ENCODE data around the gene ANKRD55. TPM values are rescaled to one million over a fixed set of nuclear protein-coding genes. Genes with fewer than 3 reads are reported as not detected.
"Not testable (repeated sequence)": the region's sequence is repeated elsewhere in the genome, so short reads cannot be mapped to it uniquely, and the experiment has no call there.

Gene ANKRD55
- total and polyA plus RNA-seq, 11 donors: 0.11 to 0.15 TPM; not detected in 9

DNA sequence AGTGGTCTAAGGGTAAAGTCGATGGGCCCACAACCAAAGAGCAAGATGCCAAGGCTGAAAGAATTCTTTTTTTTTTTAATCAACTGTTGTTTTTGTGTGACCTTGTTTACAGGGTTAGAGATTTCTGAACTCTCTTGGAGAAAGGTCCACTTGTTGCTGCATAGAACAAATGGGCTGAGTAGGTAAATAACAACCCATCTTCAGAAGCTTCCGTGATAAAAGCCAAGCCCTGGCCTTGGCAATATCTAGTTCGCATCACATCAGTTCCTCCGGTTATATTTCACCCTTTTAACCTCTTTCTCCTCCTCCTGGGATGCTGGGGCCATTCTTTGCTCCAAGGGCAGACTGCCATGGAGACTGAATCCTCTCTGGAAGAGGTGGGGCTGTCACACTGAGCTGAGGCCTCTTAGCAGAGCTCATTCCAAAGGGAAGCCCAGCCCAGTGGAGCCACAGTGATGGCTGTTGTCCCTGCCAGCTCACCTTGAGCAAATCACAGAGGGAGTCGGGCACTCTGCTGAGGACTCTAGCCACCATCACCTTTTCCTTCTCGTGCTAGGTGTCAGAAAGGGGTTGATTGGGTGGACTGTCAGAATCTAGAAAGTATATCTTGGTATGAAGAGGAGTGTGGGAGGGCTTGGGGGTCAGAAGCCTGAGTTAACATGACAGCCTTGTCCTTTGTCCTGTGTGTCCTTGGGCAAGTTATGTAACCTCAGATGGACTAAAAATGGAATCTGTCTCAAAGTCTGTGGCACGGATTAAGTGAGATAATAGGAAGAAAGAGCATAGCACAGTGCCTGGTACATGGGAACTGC is 17.9 kb downstream of the ANKRD55 start:
- ATAC-seq (no peak), DNase-seq (no peak)
- peaks cover 0 to 24% (median 8%) of the 10 kb centered on the region in 12 donors for H3K9me3 ChIP-seq
- H3K27me3 ChIP-seq: no peaks in the 10 kb centered on the region
- H3K36me3 ChIP-seq: no peaks in the 10 kb centered on the region
- no peak for TF ChIP-seq POLR2A (IDR thresholded peaks at IDR 0.05)
- TF ChIP-seq, protein P1, sequence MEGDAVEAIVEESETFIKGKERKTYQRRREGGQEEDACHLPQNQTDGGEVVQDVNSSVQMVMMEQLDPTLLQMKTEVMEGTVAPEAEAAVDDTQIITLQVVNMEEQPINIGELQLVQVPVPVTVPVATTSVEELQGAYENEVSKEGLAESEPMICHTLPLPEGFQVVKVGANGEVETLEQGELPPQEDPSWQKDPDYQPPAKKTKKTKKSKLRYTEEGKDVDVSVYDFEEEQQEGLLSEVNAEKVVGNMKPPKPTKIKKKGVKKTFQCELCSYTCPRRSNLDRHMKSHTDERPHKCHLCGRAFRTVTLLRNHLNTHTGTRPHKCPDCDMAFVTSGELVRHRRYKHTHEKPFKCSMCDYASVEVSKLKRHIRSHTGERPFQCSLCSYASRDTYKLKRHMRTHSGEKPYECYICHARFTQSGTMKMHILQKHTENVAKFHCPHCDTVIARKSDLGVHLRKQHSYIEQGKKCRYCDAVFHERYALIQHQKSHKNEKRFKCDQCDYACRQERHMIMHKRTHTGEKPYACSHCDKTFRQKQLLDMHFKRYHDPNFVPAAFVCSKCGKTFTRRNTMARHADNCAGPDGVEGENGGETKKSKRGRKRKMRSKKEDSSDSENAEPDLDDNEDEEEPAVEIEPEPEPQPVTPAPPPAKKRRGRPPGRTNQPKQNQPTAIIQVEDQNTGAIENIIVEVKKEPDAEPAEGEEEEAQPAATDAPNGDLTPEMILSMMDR (IDR thresholded peaks at IDR 0.05): no peak
- peaks cover 0 to 5% (median 0%) of the 10 kb centered on the region in 12 donors for H3K4me1 ChIP-seq
- H3K4me3 ChIP-seq: no peak overlapping the region
- WGBS, 4 donors: 82 to 89% (median 86%) methylated on average over 7 of the region's 7 CpGs
- no peak overlapping the region for H3K27ac ChIP-seq
- intact Hi-C loops (cut with DNase I): no loop called here

DNA sequence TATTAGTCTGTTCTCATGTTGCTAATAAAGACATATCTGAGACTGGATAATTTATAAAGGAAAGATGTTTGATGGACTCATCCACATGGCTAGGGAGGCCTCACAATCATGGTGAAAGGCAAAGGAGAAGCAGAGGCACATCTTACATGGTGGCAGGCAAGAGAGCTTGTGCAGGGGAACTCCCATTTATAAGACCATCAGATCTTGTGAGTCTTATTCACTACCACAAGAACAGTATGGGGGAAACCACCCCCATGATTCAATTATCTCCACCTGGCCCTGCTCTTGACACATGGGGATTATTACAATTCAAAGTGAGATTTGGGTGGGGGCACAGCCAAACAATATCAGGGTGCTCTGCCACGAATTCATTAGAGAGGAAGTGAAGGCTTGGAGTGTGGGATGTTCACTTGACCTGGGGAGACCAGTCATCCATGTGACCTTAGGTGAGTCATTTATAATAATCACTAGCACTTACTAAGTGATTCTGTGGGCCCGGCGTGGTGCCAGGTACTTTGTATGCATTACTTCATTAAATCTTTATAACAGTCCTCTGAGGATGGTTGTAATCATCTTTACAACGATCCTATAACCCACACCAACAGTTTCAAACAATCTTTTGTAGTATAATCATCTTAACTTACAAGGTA is 19.1 kb downstream of the ANKRD55 start:
- H3K36me3 ChIP-seq; H3K27me3 ChIP-seq; ATAC-seq; DNase-seq; H3K4me1 ChIP-seq; H3K27ac ChIP-seq; intact Hi-C loops (cut with DNase I); H3K4me3 ChIP-seq: not testable (repeated sequence)
- H3K9me3 ChIP-seq: peaks cover 0 to 24% (median 8%) of the 10 kb centered on the region in 12 donors
- 80 to 92% (median 89%) methylated on average over 4 of the region's 4 CpGs for WGBS, 4 donors

DNA sequence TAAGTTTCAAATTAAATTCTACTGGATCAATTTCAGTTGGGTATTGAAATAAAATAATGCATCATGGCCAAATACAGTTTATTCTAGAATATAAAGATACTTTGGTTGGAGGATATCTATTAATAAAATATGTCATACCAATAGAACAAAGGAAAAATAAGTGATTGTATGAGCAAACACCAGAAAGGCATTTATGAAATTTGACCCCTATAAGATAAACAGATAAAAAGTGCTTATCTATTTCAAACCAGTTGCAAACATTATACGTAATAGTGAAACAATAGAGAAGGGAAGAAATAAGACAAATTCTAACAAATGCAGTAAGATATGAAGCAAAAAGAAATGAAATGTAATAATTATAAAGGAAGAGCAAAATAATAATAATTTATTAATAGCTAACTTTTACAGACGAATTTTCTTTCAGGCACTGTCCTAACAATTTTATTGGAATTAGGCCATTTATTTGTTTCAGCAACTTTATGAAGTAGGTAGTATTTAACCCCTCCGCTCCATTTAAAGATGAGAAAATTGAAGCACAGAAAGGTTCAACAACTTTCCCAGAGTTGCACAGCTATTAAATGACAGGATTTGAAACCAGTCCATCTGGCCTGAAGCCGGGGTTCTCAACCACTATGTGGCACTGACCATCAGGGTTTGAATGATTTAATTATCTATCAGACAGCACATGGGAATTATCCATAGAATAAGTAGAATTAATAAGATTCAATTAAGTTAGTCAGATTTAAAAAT is 20.8 kb downstream of the ANKRD55 start:
- 80 to 89% (median 83%) methylated on average over 4 of the region's 4 CpGs for WGBS, 4 donors
- Histone ChIP-seq H3K4me1 (peaks cover 0 to 5% (median 0%) of the 10 kb centered on the region in 12 donors), H3K27me3 (no peaks in the 10 kb centered on the region), H3K9me3 (peaks cover 0 to 23% (median 7%) of the 10 kb centered on the region in 12 donors), H3K27ac (no peak overlapping the region), H3K36me3 (no peaks in the 10 kb centered on the region), H3K4me3 (no peak overlapping the region)
- no peak for DNase-seq
- intact Hi-C loops (cut with DNase I): no loop called here
- no peak for ATAC-seq
- TF ChIP-seq, protein P1 (IDR thresholded peaks at IDR 0.05): no peak
- TF ChIP-seq POLR2A (IDR thresholded peaks at IDR 0.05): no peak

DNA sequence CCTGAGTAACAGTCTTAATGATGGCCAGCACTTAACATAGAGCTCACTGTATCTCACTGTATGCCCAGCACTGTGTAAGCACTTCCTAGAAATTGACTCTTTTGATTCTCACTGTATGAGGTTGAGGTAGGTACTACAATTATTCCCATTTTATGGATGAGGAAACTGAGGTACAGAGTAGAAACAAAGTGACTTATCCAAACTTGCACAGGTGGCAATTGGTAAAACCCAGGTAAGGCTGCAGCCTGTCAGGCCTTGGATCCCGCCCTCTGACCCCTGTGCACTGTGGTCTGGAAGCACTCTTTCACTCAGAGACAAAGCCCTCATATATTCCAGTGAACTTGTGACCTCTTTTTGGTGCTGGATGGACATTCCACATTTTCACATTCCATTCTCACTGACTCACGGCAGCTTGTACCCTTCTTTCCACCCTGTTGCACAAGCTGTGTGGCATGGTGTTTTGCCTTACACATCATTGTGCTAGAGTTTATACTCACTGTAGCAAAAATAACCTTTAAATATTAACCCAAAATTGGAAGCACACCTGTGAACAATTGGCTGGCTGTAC is 21.7 kb downstream of the ANKRD55 start:
- ATAC-seq (peak; percentile 55 to 80 (median 66)), DNase-seq (no peak)
- intact Hi-C loops (cut with DNase I): no loop called here
- Histone ChIP-seq H3K27ac (no peak overlapping the region), H3K27me3 (no peaks in the 10 kb centered on the region), H3K36me3 (no peaks in the 10 kb centered on the region), H3K4me1 (peaks cover 0 to 5% (median 0%) of the 10 kb centered on the region in 12 donors), H3K9me3 (peaks cover 0 to 13% (median 0%) of the 10 kb centered on the region in 12 donors), H3K4me3 (no peak overlapping the region)
- TF ChIP-seq POLR2A (IDR thresholded peaks at IDR 0.05): no peak
- TF ChIP-seq, protein P1 (IDR thresholded peaks at IDR 0.05): no peak
- WGBS, 4 donors: 58 to 70% (median 64%) methylated on average over 2 of the region's 2 CpGs

Measured in heart left ventricle (tissue), 16 donors.